ENCODE data around the gene IFT172. TPM values are rescaled to one million over a fixed set of nuclear protein-coding genes. Genes with fewer than 3 reads are reported as not detected.

The IFT172 gene
- total RNA-seq, 2 donors from 2014 or later: 30.1 to 31.3 TPM

DNA sequence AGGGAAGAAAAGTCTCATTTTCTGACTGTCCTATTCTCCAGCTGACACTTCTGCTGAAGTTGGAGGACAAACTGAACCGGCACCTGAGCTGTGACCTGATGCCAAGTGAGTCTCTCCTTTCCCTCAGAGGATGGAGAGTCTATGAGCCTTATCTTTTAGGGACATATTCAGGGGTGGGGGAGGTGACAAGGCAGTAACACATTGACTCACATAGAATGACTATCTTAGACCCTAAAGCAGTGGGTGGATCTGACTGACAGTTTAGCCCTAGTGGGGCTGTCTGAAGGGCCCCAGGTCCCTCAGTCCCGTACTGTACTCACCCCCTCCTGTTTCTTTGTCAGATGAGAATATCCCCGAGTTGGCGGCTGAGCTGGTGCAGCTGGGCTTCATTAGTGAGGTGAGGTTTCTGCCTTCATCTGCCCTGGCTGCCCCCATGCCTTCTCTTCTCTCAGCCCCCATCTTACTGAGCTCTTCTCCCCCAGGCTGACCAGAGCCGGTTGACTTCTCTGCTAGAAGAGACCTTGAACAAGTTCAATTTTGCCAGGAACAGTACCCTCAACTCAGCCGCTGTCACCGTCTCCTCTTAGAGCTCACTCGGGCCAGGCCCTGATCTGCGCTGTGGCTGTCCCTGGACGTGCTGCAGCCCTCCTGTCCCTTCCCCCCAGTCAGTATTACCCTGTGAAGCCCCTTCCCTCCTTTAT is 48.2 kb downstream of the IFT172 start:
- peaks cover 3% of the 10 kb centered on the region for H3K4me1 ChIP-seq (ENCODE audit: control insufficient read depth, insufficient read depth, low read length)
- no peak overlapping the region for H3K27ac ChIP-seq (ENCODE audit: low read depth, low read length)
- H3K4me3 ChIP-seq (ENCODE audit: low read length): no peak overlapping the region
- DNase-seq: no peak
- no peaks in the 10 kb centered on the region for H3K9me3 ChIP-seq (ENCODE audit: control insufficient read depth, low read length)
- peak overlapping the region; percentile 55 for H3K4me3 Mint-ChIP-seq
- no peaks in the 10 kb centered on the region for H3K27me3 Mint-ChIP-seq (ENCODE audit: insufficient read depth)
- WGBS, 2 experiments (ENCODE audit: insufficient coverage in 1 of 2, insufficient read length in 1 of 2): 89 to 100% methylated on average over 2 to 10 of the region's 10 CpGs
- H3K4me1 Mint-ChIP-seq: peaks cover 12% of the 10 kb centered on the region
- peaks cover 69% of the 10 kb centered on the region for H3K36me3 Mint-ChIP-seq (ENCODE audit: low read depth)
- H3K9me3 Mint-ChIP-seq: no peaks in the 10 kb centered on the region
- H3K27ac Mint-ChIP-seq: no peak overlapping the region
- no peak overlapping the region for H3K9ac ChIP-seq (ENCODE audit: extremely low read depth, low read length, poor library complexity, severe bottlenecking)
- no peak for TF ChIP-seq CTCF (conservative IDR thresholded peaks at IDR 0.05)
- no peaks in the 10 kb centered on the region for H3K27me3 ChIP-seq (ENCODE audit: control insufficient read depth, insufficient read depth, low read length, poor library complexity, severe bottlenecking)
- H3K36me3 ChIP-seq (ENCODE audit: control insufficient read depth, insufficient read depth, low read length): peaks cover 56% of the 10 kb centered on the region

DNA sequence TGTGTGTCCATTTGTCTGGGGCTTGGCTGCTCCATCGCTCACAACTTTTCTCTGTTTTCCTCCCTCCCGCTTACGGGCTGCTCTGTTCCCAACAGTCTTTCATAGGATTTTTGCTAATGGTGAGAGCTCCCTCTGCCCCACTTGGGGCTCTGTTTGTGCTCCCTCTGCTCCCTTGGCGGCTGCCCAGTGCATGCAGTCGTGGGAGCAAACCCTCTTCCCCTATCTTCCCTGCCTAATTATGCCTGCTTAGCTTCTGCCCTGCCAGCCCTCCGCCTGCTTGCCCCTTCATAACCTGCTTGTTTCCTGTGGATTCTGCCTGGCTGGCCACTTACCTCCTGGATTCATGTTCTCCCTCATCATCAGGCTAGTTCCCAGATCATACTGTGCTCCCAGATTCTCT is 53.9 kb downstream of the IFT172 start:
- H3K4me3 Mint-ChIP-seq: no peak overlapping the region
- H3K27me3 Mint-ChIP-seq (ENCODE audit: insufficient read depth): no peaks in the 10 kb centered on the region
- 93 to 95% methylated on average over 6 of the region's 6 CpGs for WGBS, 2 experiments (ENCODE audit: insufficient coverage in 1 of 2, insufficient read length in 1 of 2)
- peak overlapping the region; percentile 20 for H3K27ac Mint-ChIP-seq
- Histone ChIP-seq H3K4me1 (ENCODE audit: control insufficient read depth, insufficient read depth, low read length) (peaks cover under 1% of the 10 kb centered on the region), H3K36me3 (ENCODE audit: control insufficient read depth, insufficient read depth, low read length) (peaks cover 77% of the 10 kb centered on the region), H3K27ac (ENCODE audit: low read depth, low read length) (no peak overlapping the region), H3K27me3 (ENCODE audit: control insufficient read depth, insufficient read depth, low read length, poor library complexity, severe bottlenecking) (no peaks in the 10 kb centered on the region), H3K4me3 (ENCODE audit: low read length) (no peak overlapping the region), H3K9ac (ENCODE audit: extremely low read depth, low read length, poor library complexity, severe bottlenecking) (no peak overlapping the region), H3K9me3 (ENCODE audit: control insufficient read depth, low read length) (no peaks in the 10 kb centered on the region)
- H3K9me3 Mint-ChIP-seq: no peaks in the 10 kb centered on the region
- no peak for TF ChIP-seq CTCF (conservative IDR thresholded peaks at IDR 0.05)
- H3K36me3 Mint-ChIP-seq (ENCODE audit: low read depth): peaks cover 72% of the 10 kb centered on the region
- H3K4me1 Mint-ChIP-seq: peaks cover 16% of the 10 kb centered on the region
- DNase-seq: no peak

GRCh38 chr2:27431395-27431794 is 58.1 kb downstream of the IFT172 start:
- TF ChIP-seq CTCF (conservative IDR thresholded peaks at IDR 0.05): no peak
- DNase-seq: no peak
- no peak overlapping the region for H3K4me3 Mint-ChIP-seq
- no peak overlapping the region for H3K9ac ChIP-seq (ENCODE audit: extremely low read depth, low read length, poor library complexity, severe bottlenecking)
- peaks cover 39% of the 10 kb centered on the region for H3K36me3 Mint-ChIP-seq (ENCODE audit: low read depth)
- no peaks in the 10 kb centered on the region for H3K27me3 Mint-ChIP-seq (ENCODE audit: insufficient read depth)
- peak overlapping the region; percentile 76 for H3K27ac Mint-ChIP-seq
- H3K27ac ChIP-seq (ENCODE audit: low read depth, low read length): no peak overlapping the region
- H3K4me1 ChIP-seq (ENCODE audit: control insufficient read depth, insufficient read depth, low read length): no peaks in the 10 kb centered on the region
- H3K36me3 ChIP-seq (ENCODE audit: control insufficient read depth, insufficient read depth, low read length): peaks cover 42% of the 10 kb centered on the region
- H3K4me1 Mint-ChIP-seq: peaks cover 30% of the 10 kb centered on the region
- no peaks in the 10 kb centered on the region for H3K9me3 ChIP-seq (ENCODE audit: control insufficient read depth, low read length)
- no peaks in the 10 kb centered on the region for H3K9me3 Mint-ChIP-seq
- H3K27me3 ChIP-seq (ENCODE audit: control insufficient read depth, insufficient read depth, low read length, poor library complexity, severe bottlenecking): no peaks in the 10 kb centered on the region
- H3K4me3 ChIP-seq (ENCODE audit: low read length): no peak overlapping the region
